Measurements from ENCODE around the gene NXPH1.

Gene NXPH1

GRCh38 chr7:8491544-8492489, 58.4 kb downstream of the NXPH1 start:
- no peak for DNase-seq (ENCODE audit: low read depth, low spot score)
- H3K27ac ChIP-seq = no peak overlapping the region

- DNase-seq (ENCODE audit: low read depth, low spot score) = no peak
- no peak overlapping the region for H3K27ac ChIP-seq
Measured at GRCh38 chr7:8499128-8499527, 65.7 kb downstream of the NXPH1 start.

DNA sequence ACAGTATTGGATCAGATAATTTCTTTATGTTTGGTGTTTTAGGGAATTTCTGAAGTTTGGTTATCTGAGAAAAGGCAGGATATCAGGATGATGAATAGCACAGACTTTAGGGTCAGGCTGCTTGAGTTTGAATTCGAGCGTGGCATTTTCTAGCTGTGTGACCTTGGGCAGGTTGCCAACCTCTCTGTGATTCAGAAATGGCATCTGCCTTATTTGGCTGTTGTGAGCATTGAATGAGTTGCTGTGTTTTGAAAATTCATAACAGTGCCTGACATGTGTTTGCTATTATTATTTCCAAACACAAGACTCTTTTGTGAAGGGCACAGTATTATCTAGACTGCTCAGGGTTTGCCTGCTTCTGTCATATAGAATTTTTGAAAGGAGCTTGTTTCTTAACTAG, 66.9 kb downstream of the NXPH1 start:
- no peak overlapping the region for H3K27ac ChIP-seq
- DNase-seq (ENCODE audit: low read depth, low spot score) = no peak

DNA sequence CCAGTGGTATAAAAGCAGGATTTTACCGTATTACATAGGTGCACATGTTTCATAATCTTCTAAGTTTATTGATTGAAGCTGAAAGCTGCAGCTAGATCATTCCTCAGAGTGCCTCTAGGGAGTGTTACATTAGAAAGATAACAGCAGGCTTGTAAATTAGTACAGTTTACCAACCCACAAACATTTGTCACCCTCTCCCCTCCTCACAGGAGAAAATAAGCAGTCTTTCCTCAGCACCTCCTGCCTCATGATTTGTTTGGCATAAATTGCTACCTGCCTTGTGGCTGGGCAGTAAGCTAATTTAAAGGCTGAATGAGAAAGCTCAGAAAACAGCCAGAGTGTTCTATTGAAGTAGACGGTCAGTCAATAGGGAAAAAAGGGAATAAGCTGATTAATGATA, 74.2 kb downstream of the NXPH1 start:
- H3K27ac ChIP-seq = no peak overlapping the region
- no peak for DNase-seq (ENCODE audit: low read depth, low spot score)

DNA sequence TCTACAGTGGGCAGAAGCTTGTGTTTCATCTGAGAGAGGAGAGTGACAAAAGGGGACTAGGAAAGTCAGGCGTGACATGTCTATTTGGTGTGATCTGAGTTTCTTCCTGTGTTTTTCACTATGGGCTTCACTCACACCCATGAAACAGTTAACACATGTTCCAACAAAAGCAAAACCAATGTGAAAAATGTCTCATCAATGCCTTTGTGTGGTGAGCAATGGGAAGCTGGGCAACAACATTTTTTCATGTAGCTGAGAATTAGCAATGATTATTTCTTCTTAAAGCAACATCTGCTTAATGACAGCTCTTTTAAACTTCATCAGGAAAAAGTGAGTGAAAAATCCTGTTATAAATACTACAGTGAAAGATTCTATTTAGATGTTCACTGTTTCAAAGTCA, 76.2 kb downstream of the NXPH1 start:
- DNase-seq (ENCODE audit: low read depth, low spot score) = no peak
- H3K27ac ChIP-seq = no peak overlapping the region

GRCh38 chr7:8511855-8512254, 78.4 kb downstream of the NXPH1 start:
- no peak for DNase-seq (ENCODE audit: low read depth, low spot score)
- H3K27ac ChIP-seq = no peak overlapping the region

GRCh38 chr7:8514781-8515519, 81.5 kb downstream of the NXPH1 start:
- DNase-seq (ENCODE audit: low read depth, low spot score) = no peak
- H3K27ac ChIP-seq = no peak overlapping the region

- H3K27ac ChIP-seq = no peak overlapping the region
- no peak for DNase-seq (ENCODE audit: low read depth, low spot score)
Measured at GRCh38 chr7:8515640-8516185, 82.3 kb downstream of the NXPH1 start.

- no peak overlapping the region for H3K27ac ChIP-seq
- DNase-seq (ENCODE audit: low read depth, low spot score) = no peak
Measured at GRCh38 chr7:8516976-8517375, 83.6 kb downstream of the NXPH1 start.

DNA sequence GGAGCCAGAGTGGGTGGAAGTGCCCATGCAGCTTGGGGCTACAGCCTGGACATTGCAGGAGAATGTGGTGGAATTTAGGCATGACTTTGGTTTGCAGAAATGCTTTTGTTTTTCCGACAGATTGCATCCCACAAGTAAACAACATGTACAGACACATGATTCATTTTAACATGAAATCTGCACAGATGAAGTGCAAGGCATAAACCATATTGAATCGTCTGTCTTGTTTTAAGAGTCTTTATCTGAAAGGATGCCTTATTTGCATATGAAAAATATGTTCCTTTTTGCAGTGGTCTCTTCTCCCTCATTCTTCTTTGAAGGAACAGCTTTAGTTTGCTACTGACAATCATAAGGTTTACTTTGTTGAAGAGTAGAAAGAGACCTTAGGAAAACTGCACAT, 94.9 kb downstream of the NXPH1 start:
- H3K27ac ChIP-seq = no peak overlapping the region
- no peak for DNase-seq (ENCODE audit: low read depth, low spot score)

GRCh38 chr7:8531991-8532515, 98.6 kb downstream of the NXPH1 start:
- no peak for DNase-seq (ENCODE audit: low read depth, low spot score)
- H3K27ac ChIP-seq = no peak overlapping the region

GRCh38 chr7:8536431-8536830, 103.0 kb downstream of the NXPH1 start:
- no peak overlapping the region for H3K27ac ChIP-seq
- DNase-seq (ENCODE audit: low read depth, low spot score) = no peak

DNA sequence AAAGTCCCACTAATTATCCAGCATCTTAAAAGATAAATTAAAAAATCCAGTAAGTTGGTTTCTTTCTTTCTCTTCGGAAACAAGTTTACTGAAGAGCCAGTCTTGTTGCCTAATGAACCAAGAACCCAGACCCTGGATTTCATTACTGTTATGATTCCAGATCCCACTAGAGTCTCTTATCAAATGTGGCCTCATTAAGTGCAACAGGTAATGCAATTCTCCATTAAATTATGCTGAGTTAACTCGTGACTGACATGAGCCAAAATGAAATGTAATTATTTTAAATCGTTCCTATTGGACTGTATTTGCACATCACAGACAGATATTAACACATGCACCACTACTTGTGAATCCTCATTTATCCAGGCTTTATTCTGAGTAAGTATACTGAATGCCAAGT, 115.6 kb downstream of the NXPH1 start:
- H3K27ac ChIP-seq = no peak overlapping the region
- no peak for DNase-seq (ENCODE audit: low read depth, low spot score)

- H3K27ac ChIP-seq = no peak overlapping the region
- DNase-seq (ENCODE audit: low read depth, low spot score) = no peak
Measured at GRCh38 chr7:8560501-8560900, 127.1 kb downstream of the NXPH1 start.

GRCh38 chr7:8561449-8561848, 128.0 kb downstream of the NXPH1 start:
- no peak for DNase-seq (ENCODE audit: low read depth, low spot score)
- no peak overlapping the region for H3K27ac ChIP-seq

GRCh38 chr7:8564281-8564680, 130.9 kb downstream of the NXPH1 start:
- no peak for DNase-seq (ENCODE audit: low read depth, low spot score)
- no peak overlapping the region for H3K27ac ChIP-seq

DNA sequence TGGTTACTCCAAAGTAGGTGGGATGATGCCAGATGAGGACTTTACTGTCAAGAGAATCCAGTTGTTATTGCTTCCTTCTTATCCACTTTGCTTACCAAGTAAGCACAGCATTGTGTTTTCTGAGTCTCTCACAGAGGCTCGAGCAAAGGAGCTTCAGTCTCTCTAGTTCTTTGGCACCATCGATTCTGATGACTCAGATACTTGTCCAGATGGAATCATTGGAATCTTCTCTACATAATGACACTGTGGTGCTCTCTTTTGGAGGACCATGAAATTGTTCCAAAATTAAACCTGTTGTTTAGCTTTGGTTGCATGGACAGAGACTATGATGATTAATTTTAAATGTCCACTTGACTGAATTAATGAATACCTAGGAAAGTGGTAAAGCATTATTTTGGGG, 132.6 kb downstream of the NXPH1 start:
- no peak overlapping the region for H3K27ac ChIP-seq
- no peak for DNase-seq (ENCODE audit: low read depth, low spot score)

DNA sequence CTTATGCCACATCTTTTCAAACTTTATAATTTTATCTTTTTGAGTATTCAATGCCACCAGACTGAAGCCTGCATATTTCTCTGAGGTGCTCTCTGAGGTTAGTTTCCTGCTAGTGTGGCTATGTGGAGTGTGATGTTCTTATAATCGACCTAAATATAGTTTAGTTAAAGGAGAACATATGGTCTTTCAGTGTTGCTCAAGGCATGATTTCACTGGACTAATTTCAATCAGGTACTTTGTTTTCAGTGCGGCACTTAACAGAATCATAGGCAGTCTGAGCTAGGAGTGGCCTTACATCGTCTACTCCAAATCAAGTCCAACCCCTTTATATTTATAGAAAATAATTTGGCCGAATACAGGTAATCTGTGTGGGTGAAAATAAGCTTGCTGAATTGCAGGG, 134.2 kb downstream of the NXPH1 start:
- DNase-seq (ENCODE audit: low read depth, low spot score) = no peak
- no peak overlapping the region for H3K27ac ChIP-seq

DNA sequence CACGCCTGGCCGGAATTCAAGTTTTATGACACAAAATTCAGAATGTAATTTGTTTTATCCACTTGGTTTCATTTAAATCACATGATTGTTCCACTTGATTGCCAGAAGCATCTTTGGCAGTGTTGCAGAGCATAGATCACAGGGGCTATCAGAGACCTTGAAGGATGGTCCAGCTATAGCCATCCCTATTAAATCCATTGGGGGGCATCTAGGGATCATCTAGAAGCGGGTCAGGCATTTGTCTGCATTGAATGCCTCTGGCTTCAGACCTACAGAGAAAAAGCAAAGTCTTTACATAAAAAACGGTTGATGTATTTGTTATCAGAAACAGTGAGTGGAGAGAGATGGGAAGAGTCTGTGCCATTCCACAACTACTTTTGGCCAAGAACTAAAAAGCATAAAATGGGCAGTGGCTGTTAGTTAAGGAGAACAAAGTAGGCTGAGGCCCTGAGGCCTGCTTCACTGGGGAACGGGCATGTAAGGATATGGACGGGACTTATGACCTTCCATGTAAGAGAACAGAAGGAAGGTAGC, 146.3 kb downstream of the NXPH1 start:
- H3K27ac ChIP-seq = no peak overlapping the region
- DNase-seq (ENCODE audit: low read depth, low spot score) = no peak

- no peak for DNase-seq (ENCODE audit: low read depth, low spot score)
- H3K27ac ChIP-seq = no peak overlapping the region
Measured at GRCh38 chr7:8581842-8582241, 148.4 kb downstream of the NXPH1 start.

DNA sequence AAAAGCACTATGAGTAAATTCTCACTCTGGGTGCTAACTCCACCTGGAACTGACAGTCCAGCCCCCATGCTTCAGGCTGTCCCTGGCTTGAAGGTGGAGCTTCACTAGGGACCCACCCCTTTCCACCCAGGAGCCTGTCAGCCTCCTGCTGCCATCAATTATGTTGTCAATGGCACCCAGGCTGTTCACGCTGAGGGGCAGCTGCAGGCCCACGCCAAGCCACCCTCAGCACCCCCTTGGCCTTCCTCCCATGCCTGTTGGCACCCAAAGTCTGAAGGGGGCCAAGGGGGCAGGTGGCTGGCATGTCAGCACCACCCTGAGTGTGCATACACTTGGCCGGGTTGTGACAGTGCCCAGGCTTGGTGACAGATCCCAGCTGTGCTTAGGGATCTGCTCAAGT, 149.3 kb downstream of the NXPH1 start:
- no peak for DNase-seq (ENCODE audit: low read depth, low spot score)
- H3K27ac ChIP-seq = no peak overlapping the region
